Measurements from ENCODE around the gene INF2.

The INF2 gene

GRCh38 chr14:104675447-104675846, 14.0 kb upstream of the INF2 start:
- TF ChIP-seq CTCF (IDR thresholded peaks at IDR 0.05; ENCODE audit: low read depth, low read length) = no peak
- no peak for DNase-seq (ENCODE audit: extremely low read depth, low read depth)

- no peak for TF ChIP-seq CTCF (IDR thresholded peaks at IDR 0.05; ENCODE audit: low read depth, low read length)
- no peak for DNase-seq (ENCODE audit: extremely low read depth, low read depth)
Observed at GRCh38 chr14:104676130-104676693, 13.2 kb upstream of the INF2 start.

DNA sequence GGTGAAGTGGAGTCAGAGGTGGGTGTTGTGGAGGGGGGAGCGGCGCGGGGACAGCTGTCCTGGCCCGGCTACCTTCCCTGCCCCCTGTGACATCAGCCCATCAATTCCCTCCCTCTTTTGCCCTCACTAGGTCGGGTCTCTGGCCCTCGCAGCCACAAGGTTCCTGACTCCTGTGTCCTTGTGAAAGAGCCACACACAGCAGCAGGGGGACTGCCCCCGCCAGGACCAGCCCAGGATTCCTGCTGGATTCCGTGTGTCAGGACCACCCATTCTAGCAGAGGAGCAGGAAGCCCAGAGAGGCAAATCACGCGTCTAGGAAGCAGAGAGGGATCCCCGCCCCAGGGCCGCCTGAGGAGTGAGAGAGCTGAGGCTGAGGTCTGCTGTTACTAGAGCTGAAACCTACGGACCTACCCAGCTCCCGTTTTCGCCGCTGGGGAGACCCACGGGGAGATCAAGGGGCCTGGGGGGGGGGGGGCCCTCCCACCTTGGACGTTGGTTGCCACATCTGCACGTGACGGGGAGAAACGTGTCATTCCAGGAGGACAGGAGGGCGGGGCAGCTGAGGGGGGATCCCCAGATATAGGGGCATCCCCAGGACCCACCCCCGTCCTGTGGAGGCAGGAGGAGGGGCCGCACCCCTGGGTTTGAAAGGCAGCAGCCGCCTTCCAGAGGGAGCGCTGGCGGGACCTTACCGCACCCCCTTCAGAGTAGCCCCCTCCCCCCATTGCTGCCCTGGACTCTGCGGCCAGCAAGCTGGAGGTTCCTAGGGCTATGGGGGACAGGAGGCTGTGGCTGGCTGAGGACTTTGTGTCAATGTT, 12.5 kb upstream of the INF2 start:
- TF ChIP-seq CTCF (IDR thresholded peaks at IDR 0.05; ENCODE audit: low read depth, low read length) = no peak
- DNase-seq (ENCODE audit: extremely low read depth, low read depth) = no peak

- no peak for DNase-seq (ENCODE audit: extremely low read depth, low read depth)
- TF ChIP-seq CTCF (IDR thresholded peaks at IDR 0.05; ENCODE audit: low read depth, low read length) = no peak
Observed at GRCh38 chr14:104677512-104678332, 11.7 kb upstream of the INF2 start.

GRCh38 chr14:104678346-104678745, 11.1 kb upstream of the INF2 start:
- no peak for TF ChIP-seq CTCF (IDR thresholded peaks at IDR 0.05; ENCODE audit: low read depth, low read length)
- DNase-seq (ENCODE audit: extremely low read depth, low read depth) = no peak

GRCh38 chr14:104678901-104679705, 10.3 kb upstream of the INF2 start:
- DNase-seq (ENCODE audit: extremely low read depth, low read depth) = no peak
- no peak for TF ChIP-seq CTCF (IDR thresholded peaks at IDR 0.05; ENCODE audit: low read depth, low read length)
